Limb (tissue), 2 donors: ENCODE measurements around the gene KRT8.
"Not testable (repeated sequence)": the region's sequence is repeated elsewhere in the genome, so short reads cannot be mapped to it uniquely, and the experiment has no call there.

ENCODE experiments used
- DNase-seq, 2 donors: peaks; one replicate each; pipeline ENCODE4 v3.0.0-alpha.2; 2016; ENCODE audit errors: extremely low spot score in 2 of 2

Gene KRT8

GRCh38 chr12:52874573-52875435, 30.1 kb downstream of the KRT8 start:
- DNase-seq: no peak

- peak in 1 of 2 donors; percentile 71 for DNase-seq
These were observed 30.9 kb downstream of the KRT8 start for GRCh38 chr12:52873832-52874572.

GRCh38 chr12:52873513-52873831, 31.4 kb downstream of the KRT8 start:
- DNase-seq: no peak

GRCh38 chr12:52872644-52873389, 32.1 kb downstream of the KRT8 start:
- DNase-seq: no peak

- no peak for DNase-seq
These were observed 33.4 kb downstream of the KRT8 start for GRCh38 chr12:52871291-52872039.

GRCh38 chr12:52870361-52871290, 34.2 kb downstream of the KRT8 start:
- DNase-seq: peak in 1 of 2 donors; percentile 79

- DNase-seq: no peak
These were observed 37.2 kb downstream of the KRT8 start for GRCh38 chr12:52867642-52868041.

GRCh38 chr12:52867152-52867551, 37.7 kb downstream of the KRT8 start:
- DNase-seq: no peak

- peak; percentile 72 to 83 for DNase-seq
These were observed 39.6 kb downstream of the KRT8 start for GRCh38 chr12:52865090-52865944.

GRCh38 chr12:52862023-52862422, 42.9 kb downstream of the KRT8 start:
- no peak for DNase-seq

GRCh38 chr12:52861511-52861910, 43.4 kb downstream of the KRT8 start:
- no peak for DNase-seq

- no peak for DNase-seq
These were observed 44.6 kb downstream of the KRT8 start for GRCh38 chr12:52860102-52860823.

- DNase-seq: no peak
These were observed 47.4 kb downstream of the KRT8 start for GRCh38 chr12:52857500-52857899.

- no peak for DNase-seq
These were observed 48.1 kb downstream of the KRT8 start for GRCh38 chr12:52856787-52857186.

- DNase-seq: not testable (repeated sequence)
These were observed 48.8 kb downstream of the KRT8 start for GRCh38 chr12:52856077-52856476.

- no peak for DNase-seq
These were observed 53.1 kb downstream of the KRT8 start for GRCh38 chr12:52851787-52852186.

- DNase-seq: no peak
These were observed 54.2 kb downstream of the KRT8 start for GRCh38 chr12:52850681-52851080.

- DNase-seq: no peak
These were observed 55.4 kb downstream of the KRT8 start for GRCh38 chr12:52849511-52849910.
